Measurements from ENCODE around the gene IL17REL. TPM values are rescaled to one million over a fixed set of nuclear protein-coding genes. Genes with fewer than 3 reads are reported as not detected.
A peak's percentile ranks its signal among the peaks of the same experiment; 100 is the strongest.

The IL17REL gene
- total RNA-seq, 4 donors from 2014 or later, result not detected

DNA sequence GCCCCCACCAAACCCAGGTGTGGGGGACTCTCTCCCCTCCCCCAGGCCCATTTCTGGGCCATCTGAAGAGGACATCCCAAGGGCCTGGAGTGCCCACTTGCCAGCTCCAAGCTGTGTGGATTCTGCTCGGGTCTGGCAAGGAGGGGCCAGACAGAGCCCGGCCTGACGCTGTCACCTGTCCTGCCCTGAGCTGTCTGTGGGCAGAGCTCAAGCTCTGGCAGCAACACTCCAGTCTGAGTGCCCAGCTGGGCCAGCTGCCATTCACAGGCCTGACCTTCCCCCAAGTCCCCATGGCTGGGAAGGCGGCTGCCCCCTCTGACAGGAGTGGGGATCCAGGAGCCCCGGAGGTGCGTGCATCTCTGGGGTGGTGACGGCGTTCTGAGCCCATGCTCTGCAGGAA lies 58.2 kb downstream of the IL17REL start:
- peaks cover 0 to 42% (median 19%) of the 10 kb centered on the region in 3 donors for H3K4me1 ChIP-seq
- no peaks in the 10 kb centered on the region for H3K36me3 ChIP-seq
- H3K4me3 ChIP-seq, result no peak overlapping the region
- H3K9me3 ChIP-seq, result no peaks in the 10 kb centered on the region
- H3K27me3 ChIP-seq, result no peaks in the 10 kb centered on the region
- no CpG with 5 or more reads among the region's 8 CpGs for WGBS, 2 donors (ENCODE audit: low coverage in 1 of 2)
- ATAC-seq, result no peak
- H3K27ac ChIP-seq, result peak overlapping the region in 3 of 4 donors; percentile 58 to 61 (median 59)
- TF ChIP-seq EP300 (IDR thresholded peaks at IDR 0.05) (no peak), POLR2AphosphoS5 (IDR thresholded peaks at IDR 0.05) (no peak), POLR2A (IDR thresholded peaks at IDR 0.05) (no peak)
- TF ChIP-seq, protein P1, sequence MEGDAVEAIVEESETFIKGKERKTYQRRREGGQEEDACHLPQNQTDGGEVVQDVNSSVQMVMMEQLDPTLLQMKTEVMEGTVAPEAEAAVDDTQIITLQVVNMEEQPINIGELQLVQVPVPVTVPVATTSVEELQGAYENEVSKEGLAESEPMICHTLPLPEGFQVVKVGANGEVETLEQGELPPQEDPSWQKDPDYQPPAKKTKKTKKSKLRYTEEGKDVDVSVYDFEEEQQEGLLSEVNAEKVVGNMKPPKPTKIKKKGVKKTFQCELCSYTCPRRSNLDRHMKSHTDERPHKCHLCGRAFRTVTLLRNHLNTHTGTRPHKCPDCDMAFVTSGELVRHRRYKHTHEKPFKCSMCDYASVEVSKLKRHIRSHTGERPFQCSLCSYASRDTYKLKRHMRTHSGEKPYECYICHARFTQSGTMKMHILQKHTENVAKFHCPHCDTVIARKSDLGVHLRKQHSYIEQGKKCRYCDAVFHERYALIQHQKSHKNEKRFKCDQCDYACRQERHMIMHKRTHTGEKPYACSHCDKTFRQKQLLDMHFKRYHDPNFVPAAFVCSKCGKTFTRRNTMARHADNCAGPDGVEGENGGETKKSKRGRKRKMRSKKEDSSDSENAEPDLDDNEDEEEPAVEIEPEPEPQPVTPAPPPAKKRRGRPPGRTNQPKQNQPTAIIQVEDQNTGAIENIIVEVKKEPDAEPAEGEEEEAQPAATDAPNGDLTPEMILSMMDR (IDR thresholded peaks at IDR 0.05), result no peak

- no peak for ATAC-seq
- Histone ChIP-seq H3K27ac (peak overlapping the region in 3 of 4 donors; percentile 58 to 61 (median 59)), H3K27me3 (no peaks in the 10 kb centered on the region), H3K36me3 (no peaks in the 10 kb centered on the region), H3K9me3 (no peaks in the 10 kb centered on the region), H3K4me3 (no peak overlapping the region), H3K4me1 (peaks cover 0 to 39% (median 19%) of the 10 kb centered on the region in 3 donors)
- TF ChIP-seq, protein P1 (IDR thresholded peaks at IDR 0.05), result no peak
- TF ChIP-seq POLR2A (IDR thresholded peaks at IDR 0.05), result no peak
- TF ChIP-seq POLR2AphosphoS5 (IDR thresholded peaks at IDR 0.05), result no peak
- TF ChIP-seq EP300 (IDR thresholded peaks at IDR 0.05), result no peak
- WGBS, 2 donors (ENCODE audit: low coverage in 1 of 2), result 90% methylated on average over 2 of the region's 18 CpGs; no CpG with 5 or more reads in 1 of the 2 donors
Observed at GRCh38 chr22:49953680-49954344, 58.8 kb downstream of the IL17REL start.

DNA sequence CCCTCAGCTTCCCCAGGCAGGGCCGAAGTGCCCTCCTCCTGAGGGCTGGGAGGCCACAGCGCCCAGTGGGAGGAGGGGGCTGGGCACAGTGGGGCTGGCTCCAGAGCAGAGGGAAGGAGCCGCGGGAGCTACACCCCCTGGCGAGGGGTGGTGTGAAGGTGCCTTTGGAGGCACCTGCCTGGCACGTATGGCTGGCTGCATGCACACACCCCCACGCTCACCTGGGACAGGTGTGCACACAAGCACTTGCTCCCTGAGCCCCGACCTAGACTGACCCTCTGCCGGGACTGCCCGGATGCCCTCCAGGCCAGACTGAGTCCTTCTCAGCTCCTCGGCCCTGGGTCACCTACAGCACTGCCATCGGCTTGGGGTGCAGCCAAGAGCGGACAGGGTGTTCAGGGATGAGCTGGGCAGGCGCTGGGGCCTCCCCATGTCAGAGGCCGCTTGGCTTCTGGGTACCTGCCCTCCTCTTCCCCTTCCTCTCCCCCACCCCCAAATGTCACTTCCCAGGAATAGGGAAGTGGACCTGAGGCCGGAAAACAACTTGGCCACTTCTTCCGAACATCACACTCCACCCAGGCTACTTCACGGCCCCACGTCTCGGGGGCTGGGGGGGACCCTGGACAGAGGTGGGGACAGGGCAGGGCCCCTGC lies 59.4 kb downstream of the IL17REL start:
- Histone ChIP-seq H3K4me1 (peaks cover 0 to 39% (median 19%) of the 10 kb centered on the region in 3 donors), H3K27ac (peak overlapping the region in 3 of 4 donors; percentile 58 to 61 (median 59)), H3K27me3 (no peaks in the 10 kb centered on the region), H3K4me3 (no peak overlapping the region), H3K36me3 (no peaks in the 10 kb centered on the region), H3K9me3 (no peaks in the 10 kb centered on the region)
- ATAC-seq, result no peak
- 60 to 93% methylated on average over 3 to 5 of the region's 20 CpGs for WGBS, 2 donors (ENCODE audit: low coverage in 1 of 2)
- TF ChIP-seq POLR2A (IDR thresholded peaks at IDR 0.05) (no peak), EP300 (IDR thresholded peaks at IDR 0.05) (no peak), POLR2AphosphoS5 (IDR thresholded peaks at IDR 0.05) (no peak)
- TF ChIP-seq, protein P1 (IDR thresholded peaks at IDR 0.05), result no peak

GRCh38 chr22:49951986-49952896 lies 60.3 kb downstream of the IL17REL start:
- no CpG with 5 or more reads among the region's 24 CpGs for WGBS, 2 donors (ENCODE audit: low coverage in 1 of 2)
- H3K27ac ChIP-seq, result peak overlapping the region in 2 of 4 donors; percentile 10 to 70
- H3K36me3 ChIP-seq, result no peaks in the 10 kb centered on the region
- no peak for TF ChIP-seq EP300 (IDR thresholded peaks at IDR 0.05)
- TF ChIP-seq, protein P1 (IDR thresholded peaks at IDR 0.05), result no peak
- TF ChIP-seq POLR2AphosphoS5 (IDR thresholded peaks at IDR 0.05), result no peak
- no peak for TF ChIP-seq POLR2A (IDR thresholded peaks at IDR 0.05)
- no peak overlapping the region for H3K4me3 ChIP-seq
- peak; percentile 10 for ATAC-seq
- H3K9me3 ChIP-seq, result no peaks in the 10 kb centered on the region
- H3K27me3 ChIP-seq, result no peaks in the 10 kb centered on the region
- peaks cover 0 to 39% (median 19%) of the 10 kb centered on the region in 3 donors for H3K4me1 ChIP-seq
